ENCODE measurements around the gene NPC2. TPM values are rescaled to one million over a fixed set of nuclear protein-coding genes. Genes with fewer than 3 reads are reported as not detected.

NPC2 gene
- total and polyA plus RNA-seq, 9 of the 15 experiments (the other 6 are each of a cell fraction or from before 2014, with no cell fraction given): 16.6 to 74.1 (median 32.6) TPM

DNA sequence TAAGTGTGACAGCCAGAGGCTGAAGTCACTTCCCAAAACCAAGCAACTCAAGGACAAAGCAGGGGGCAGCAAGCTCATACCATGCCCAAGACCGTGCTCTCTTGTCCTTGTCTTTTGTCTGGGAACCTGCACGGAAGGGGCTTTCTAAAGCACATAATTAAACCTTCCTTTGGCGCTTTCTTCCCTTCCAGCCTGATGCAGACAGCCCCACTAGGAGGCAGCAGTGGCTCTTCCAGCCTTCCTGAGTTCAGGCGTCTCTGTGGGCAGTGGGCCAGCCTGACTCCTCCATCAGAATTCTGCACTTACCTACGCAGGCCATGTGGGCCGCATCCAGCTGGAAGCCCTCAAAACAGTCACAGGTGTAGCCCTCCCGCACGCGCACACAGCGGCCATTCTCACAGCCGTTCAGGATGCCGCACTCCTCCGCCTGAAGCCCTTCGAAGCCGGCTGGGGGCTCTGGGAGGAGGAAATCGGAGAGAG is 8.1 kb upstream of the NPC2 start (continued):
- TF ChIP-seq REST (IDR thresholded peaks at IDR 0.05; ENCODE audit: borderline replicate concordance) (peak; percentile 21; the same call in 1 of the 2 replicates), REST (CRISPR knock-in tag; IDR thresholded peaks at IDR 0.05; ENCODE audit: low read depth) (no peak), RBM22 (IDR thresholded peaks at IDR 0.05; ENCODE audit: low read depth, low read length, poor library complexity, severe bottlenecking) (no peak)
- TF ChIP-seq, protein P1, sequence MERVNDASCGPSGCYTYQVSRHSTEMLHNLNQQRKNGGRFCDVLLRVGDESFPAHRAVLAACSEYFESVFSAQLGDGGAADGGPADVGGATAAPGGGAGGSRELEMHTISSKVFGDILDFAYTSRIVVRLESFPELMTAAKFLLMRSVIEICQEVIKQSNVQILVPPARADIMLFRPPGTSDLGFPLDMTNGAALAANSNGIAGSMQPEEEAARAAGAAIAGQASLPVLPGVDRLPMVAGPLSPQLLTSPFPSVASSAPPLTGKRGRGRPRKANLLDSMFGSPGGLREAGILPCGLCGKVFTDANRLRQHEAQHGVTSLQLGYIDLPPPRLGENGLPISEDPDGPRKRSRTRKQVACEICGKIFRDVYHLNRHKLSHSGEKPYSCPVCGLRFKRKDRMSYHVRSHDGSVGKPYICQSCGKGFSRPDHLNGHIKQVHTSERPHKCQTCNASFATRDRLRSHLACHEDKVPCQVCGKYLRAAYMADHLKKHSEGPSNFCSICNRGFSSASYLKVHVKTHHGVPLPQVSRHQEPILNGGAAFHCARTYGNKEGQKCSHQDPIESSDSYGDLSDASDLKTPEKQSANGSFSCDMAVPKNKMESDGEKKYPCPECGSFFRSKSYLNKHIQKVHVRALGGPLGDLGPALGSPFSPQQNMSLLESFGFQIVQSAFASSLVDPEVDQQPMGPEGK (CRISPR knock-in tag; IDR thresholded peaks at IDR 0.05; ENCODE audit: borderline replicate concordance): no peak
- TF ChIP-seq, protein P2, sequence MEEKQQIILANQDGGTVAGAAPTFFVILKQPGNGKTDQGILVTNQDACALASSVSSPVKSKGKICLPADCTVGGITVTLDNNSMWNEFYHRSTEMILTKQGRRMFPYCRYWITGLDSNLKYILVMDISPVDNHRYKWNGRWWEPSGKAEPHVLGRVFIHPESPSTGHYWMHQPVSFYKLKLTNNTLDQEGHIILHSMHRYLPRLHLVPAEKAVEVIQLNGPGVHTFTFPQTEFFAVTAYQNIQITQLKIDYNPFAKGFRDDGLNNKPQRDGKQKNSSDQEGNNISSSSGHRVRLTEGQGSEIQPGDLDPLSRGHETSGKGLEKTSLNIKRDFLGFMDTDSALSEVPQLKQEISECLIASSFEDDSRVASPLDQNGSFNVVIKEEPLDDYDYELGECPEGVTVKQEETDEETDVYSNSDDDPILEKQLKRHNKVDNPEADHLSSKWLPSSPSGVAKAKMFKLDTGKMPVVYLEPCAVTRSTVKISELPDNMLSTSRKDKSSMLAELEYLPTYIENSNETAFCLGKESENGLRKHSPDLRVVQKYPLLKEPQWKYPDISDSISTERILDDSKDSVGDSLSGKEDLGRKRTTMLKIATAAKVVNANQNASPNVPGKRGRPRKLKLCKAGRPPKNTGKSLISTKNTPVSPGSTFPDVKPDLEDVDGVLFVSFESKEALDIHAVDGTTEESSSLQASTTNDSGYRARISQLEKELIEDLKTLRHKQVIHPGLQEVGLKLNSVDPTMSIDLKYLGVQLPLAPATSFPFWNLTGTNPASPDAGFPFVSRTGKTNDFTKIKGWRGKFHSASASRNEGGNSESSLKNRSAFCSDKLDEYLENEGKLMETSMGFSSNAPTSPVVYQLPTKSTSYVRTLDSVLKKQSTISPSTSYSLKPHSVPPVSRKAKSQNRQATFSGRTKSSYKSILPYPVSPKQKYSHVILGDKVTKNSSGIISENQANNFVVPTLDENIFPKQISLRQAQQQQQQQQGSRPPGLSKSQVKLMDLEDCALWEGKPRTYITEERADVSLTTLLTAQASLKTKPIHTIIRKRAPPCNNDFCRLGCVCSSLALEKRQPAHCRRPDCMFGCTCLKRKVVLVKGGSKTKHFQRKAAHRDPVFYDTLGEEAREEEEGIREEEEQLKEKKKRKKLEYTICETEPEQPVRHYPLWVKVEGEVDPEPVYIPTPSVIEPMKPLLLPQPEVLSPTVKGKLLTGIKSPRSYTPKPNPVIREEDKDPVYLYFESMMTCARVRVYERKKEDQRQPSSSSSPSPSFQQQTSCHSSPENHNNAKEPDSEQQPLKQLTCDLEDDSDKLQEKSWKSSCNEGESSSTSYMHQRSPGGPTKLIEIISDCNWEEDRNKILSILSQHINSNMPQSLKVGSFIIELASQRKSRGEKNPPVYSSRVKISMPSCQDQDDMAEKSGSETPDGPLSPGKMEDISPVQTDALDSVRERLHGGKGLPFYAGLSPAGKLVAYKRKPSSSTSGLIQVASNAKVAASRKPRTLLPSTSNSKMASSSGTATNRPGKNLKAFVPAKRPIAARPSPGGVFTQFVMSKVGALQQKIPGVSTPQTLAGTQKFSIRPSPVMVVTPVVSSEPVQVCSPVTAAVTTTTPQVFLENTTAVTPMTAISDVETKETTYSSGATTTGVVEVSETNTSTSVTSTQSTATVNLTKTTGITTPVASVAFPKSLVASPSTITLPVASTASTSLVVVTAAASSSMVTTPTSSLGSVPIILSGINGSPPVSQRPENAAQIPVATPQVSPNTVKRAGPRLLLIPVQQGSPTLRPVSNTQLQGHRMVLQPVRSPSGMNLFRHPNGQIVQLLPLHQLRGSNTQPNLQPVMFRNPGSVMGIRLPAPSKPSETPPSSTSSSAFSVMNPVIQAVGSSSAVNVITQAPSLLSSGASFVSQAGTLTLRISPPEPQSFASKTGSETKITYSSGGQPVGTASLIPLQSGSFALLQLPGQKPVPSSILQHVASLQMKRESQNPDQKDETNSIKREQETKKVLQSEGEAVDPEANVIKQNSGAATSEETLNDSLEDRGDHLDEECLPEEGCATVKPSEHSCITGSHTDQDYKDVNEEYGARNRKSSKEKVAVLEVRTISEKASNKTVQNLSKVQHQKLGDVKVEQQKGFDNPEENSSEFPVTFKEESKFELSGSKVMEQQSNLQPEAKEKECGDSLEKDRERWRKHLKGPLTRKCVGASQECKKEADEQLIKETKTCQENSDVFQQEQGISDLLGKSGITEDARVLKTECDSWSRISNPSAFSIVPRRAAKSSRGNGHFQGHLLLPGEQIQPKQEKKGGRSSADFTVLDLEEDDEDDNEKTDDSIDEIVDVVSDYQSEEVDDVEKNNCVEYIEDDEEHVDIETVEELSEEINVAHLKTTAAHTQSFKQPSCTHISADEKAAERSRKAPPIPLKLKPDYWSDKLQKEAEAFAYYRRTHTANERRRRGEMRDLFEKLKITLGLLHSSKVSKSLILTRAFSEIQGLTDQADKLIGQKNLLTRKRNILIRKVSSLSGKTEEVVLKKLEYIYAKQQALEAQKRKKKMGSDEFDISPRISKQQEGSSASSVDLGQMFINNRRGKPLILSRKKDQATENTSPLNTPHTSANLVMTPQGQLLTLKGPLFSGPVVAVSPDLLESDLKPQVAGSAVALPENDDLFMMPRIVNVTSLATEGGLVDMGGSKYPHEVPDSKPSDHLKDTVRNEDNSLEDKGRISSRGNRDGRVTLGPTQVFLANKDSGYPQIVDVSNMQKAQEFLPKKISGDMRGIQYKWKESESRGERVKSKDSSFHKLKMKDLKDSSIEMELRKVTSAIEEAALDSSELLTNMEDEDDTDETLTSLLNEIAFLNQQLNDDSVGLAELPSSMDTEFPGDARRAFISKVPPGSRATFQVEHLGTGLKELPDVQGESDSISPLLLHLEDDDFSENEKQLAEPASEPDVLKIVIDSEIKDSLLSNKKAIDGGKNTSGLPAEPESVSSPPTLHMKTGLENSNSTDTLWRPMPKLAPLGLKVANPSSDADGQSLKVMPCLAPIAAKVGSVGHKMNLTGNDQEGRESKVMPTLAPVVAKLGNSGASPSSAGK (IDR thresholded peaks at IDR 0.05): no peak

All from K562 (cell line).